H1 (cell line): ENCODE data around the gene FBN1. TPM values are rescaled to one million over a fixed set of nuclear protein-coding genes. Genes with fewer than 3 reads are reported as not detected.

Source experiments
- CTCF ChIA-PET: fragments of 300-600 bp; sonication (Branson Sonifier 250); formaldehyde crosslinking; loops from one replicate; lab custom pipeline; 2021; ENCODE audit not compliant: partially characterized antibody; lab: Charles Lee
- POLR2A ChIA-PET: fragments of 300-600 bp; sonication (Branson Sonifier 250); formaldehyde crosslinking; loops from one replicate; lab custom pipeline; 2021; ENCODE audit warnings: inconsistent platforms; ENCODE audit not compliant: partially characterized antibody; lab: Charles Lee
- DNase-seq, 2 experiments: peaks; one replicate each; pipeline versions ENCODE4 v3.0.0 to v3.0.0-alpha.2; 2010 to 2022; ENCODE audit warnings: low spot score in 2 of 2, low read depth in 1 of 2, mixed read lengths in 1 of 2
- FAIRE-seq: peaks from 2 replicates; lab custom pipeline; 2011; peaks lifted over from hg19 to GRCh38; lab: Jason Lieb, UNC
- H2AFZ ChIP-seq: 2 replicates; pipeline ENCODE4 v1.8.1; 2012; ENCODE audit warnings: low read length, inconsistent platforms
- H2AK5ac ChIP-seq: 2 replicates; pipeline ENCODE4 v1.6.1; 2013; ENCODE audit warnings: low read depth, low read length
- H2BK120ac ChIP-seq: replicated peaks from 2 replicates; pipeline ENCODE3; 2013; ENCODE audit warnings: low read depth, low read length, inconsistent platforms
- H2BK12ac ChIP-seq: 2 replicates; pipeline ENCODE4 v1.6.1; 2013; ENCODE audit warnings: low read depth, low read length
- H2BK15ac ChIP-seq: 2 replicates; pipeline ENCODE4 v1.6.1; 2013; ENCODE audit warnings: low read length
- H2BK20ac ChIP-seq: 2 replicates; pipeline ENCODE4 v1.6.1; 2013; ENCODE audit warnings: low read length
- H2BK5ac ChIP-seq: 2 replicates; pipeline ENCODE4 v1.6.1; 2013; ENCODE audit warnings: low read depth, low read length
- H3K14ac ChIP-seq: 2 replicates; pipeline ENCODE4 v1.6.1; 2013; ENCODE audit warnings: inconsistent platforms; ENCODE audit not compliant: insufficient read length
- H3K18ac ChIP-seq: 2 replicates; pipeline ENCODE4 v1.6.1; 2013; ENCODE audit warnings: low read length; ENCODE audit errors: extremely low read depth
- H3K23ac ChIP-seq: 2 replicates; pipeline ENCODE4 v1.6.1; 2013; ENCODE audit warnings: inconsistent platforms; ENCODE audit not compliant: insufficient read length
- H3K23me2 ChIP-seq: 2 replicates; pipeline ENCODE4 v1.6.1; 2013; ENCODE audit warnings: low read depth, low read length
- H3K27ac ChIP-seq: 2 replicates; pipeline ENCODE4 v1.6.1; 2011; ENCODE audit warnings: low read depth, low read length, inconsistent platforms
- H3K27me3 ChIP-seq, 4 experiments: replicated peaks in 1 of 4; 1 replicate in 1 of 4; 2 replicates in 3 of 4; pipeline versions ENCODE4 v1.6.1 to v1.8.1; 2011 to 2013; ENCODE audit warnings: low read length in 3 of 4, mild to moderate bottlenecking in 3 of 4, inconsistent platforms in 2 of 4, mixed read lengths in 2 of 4, moderate library complexity in 1 of 4; ENCODE audit not compliant: control insufficient read depth in 3 of 4, insufficient read depth in 3 of 4; ENCODE audit errors: extremely low read depth in 1 of 4
- H3K36me3 ChIP-seq, 4 experiments: 2 replicates each; pipeline versions ENCODE4 v1.6.1 to v1.8.1; 2011 to 2013; ENCODE audit warnings: mild to moderate bottlenecking in 4 of 4, low read length in 3 of 4, moderate library complexity in 2 of 4, control low read depth in 1 of 4, inconsistent platforms in 1 of 4; ENCODE audit not compliant: insufficient read depth in 4 of 4, control insufficient read depth in 2 of 4
- H3K4ac ChIP-seq: replicated peaks from 2 replicates; pipeline ENCODE3; 2013; ENCODE audit warnings: low read length, low read depth, mixed read lengths, inconsistent platforms; ENCODE audit not compliant: insufficient read length
- H3K4me1 ChIP-seq, 4 experiments: replicated peaks in 1 of 4; 1 replicate in 1 of 4; 2 replicates in 3 of 4; pipeline versions ENCODE4 v1.6.1 to v1.8.1; 2011 to 2013; ENCODE audit warnings: low read length in 3 of 4, inconsistent platforms in 2 of 4, mixed read lengths in 1 of 4; ENCODE audit not compliant: insufficient read depth in 4 of 4, control insufficient read depth in 3 of 4
- H3K4me2 ChIP-seq, 2 experiments: 2 replicates each; pipeline versions ENCODE4 v1.6.1 to v1.8.1; 2011 to 2013; ENCODE audit warnings: low read depth in 2 of 2, low read length in 2 of 2, control low read depth in 1 of 2, inconsistent platforms in 1 of 2, mild to moderate bottlenecking in 1 of 2; ENCODE audit not compliant: insufficient read depth in 1 of 2
- H3K4me3 ChIP-seq, 4 experiments: fragments of 200-600, 300-600 bp in 1 of 4; sonication (generic), shearing (Covaris generic), sonication (Bioruptor Twin) in 1 of 4; 2 replicates each; pipeline versions ENCODE4 v1.5.1 to v1.8.1; 2011 to 2016; ENCODE audit warnings: low read length in 4 of 4, low read depth in 3 of 4, control low read depth in 2 of 4, inconsistent platforms in 2 of 4, mild to moderate bottlenecking in 2 of 4, mixed read lengths in 1 of 4, moderate library complexity in 1 of 4; ENCODE audit not compliant: insufficient read depth in 2 of 4; ENCODE audit errors: extremely low read depth in 1 of 4
- H3K56ac ChIP-seq: replicated peaks from 2 replicates; pipeline ENCODE3; 2013; ENCODE audit warnings: low read depth, mild to moderate bottlenecking, mixed read lengths, low read length, inconsistent platforms; ENCODE audit not compliant: insufficient read length
- H3K79me1 ChIP-seq: 2 replicates; pipeline ENCODE4 v1.6.1; 2013; ENCODE audit warnings: low read depth, low read length, control low read depth
- H3K79me2 ChIP-seq, 2 experiments: 2 replicates each; pipeline versions ENCODE4 v1.6.1 to v1.8.1; 2012 to 2013; ENCODE audit warnings: low read length in 2 of 2, mild to moderate bottlenecking in 2 of 2, inconsistent platforms in 1 of 2; ENCODE audit not compliant: insufficient read depth in 2 of 2, control insufficient read depth in 1 of 2
- H3K9ac ChIP-seq, 4 experiments: replicated peaks in 1 of 4; 1 replicate in 1 of 4; 2 replicates in 3 of 4; pipeline versions ENCODE4 v1.6.1 to v1.8.1; 2011 to 2013; ENCODE audit warnings: low read depth in 3 of 4, low read length in 3 of 4, control low read depth in 2 of 4, mild to moderate bottlenecking in 2 of 4, moderate library complexity in 2 of 4, inconsistent platforms in 1 of 4; ENCODE audit errors: extremely low read depth in 1 of 4
- H3K9me3 ChIP-seq, 2 experiments: 2 replicates each; pipeline versions ENCODE4 v1.6.1 to v1.8.1; 2012 to 2013; ENCODE audit warnings: mild to moderate bottlenecking in 2 of 2, moderate library complexity in 2 of 2, control low read depth in 1 of 2, inconsistent platforms in 1 of 2, low read depth in 1 of 2, low read length in 1 of 2, mixed read lengths in 1 of 2; ENCODE audit not compliant: insufficient read depth in 2 of 2
- H4K20me1 ChIP-seq, 2 experiments: replicated peaks in 1 of 2; 2 replicates each; pipeline versions ENCODE3 to v1.8.1; 2011 to 2013; ENCODE audit warnings: inconsistent platforms in 2 of 2, low read length in 2 of 2, mild to moderate bottlenecking in 1 of 2; ENCODE audit not compliant: insufficient read depth in 2 of 2, control insufficient read depth in 1 of 2
- H4K5ac ChIP-seq: 2 replicates; pipeline ENCODE4 v1.6.1; 2013; ENCODE audit warnings: low read length, low read depth, mixed read lengths, inconsistent platforms; ENCODE audit not compliant: insufficient read length
- H4K8ac ChIP-seq: 2 replicates; pipeline ENCODE4 v1.8.0; 2013; ENCODE audit warnings: mild to moderate bottlenecking, moderate library complexity, low read length, inconsistent platforms; ENCODE audit not compliant: insufficient read depth; ENCODE audit errors: extremely low read depth
- H4K91ac ChIP-seq: replicated peaks from 2 replicates; pipeline ENCODE3; 2013; ENCODE audit warnings: low read length, mixed read lengths, inconsistent platforms; ENCODE audit not compliant: insufficient read length
- SRF ChIP-seq: IDR thresholded peaks from 2 replicates; pipeline ENCODE4 v1.6.1; 2011; ENCODE audit warnings: mild to moderate bottlenecking, low read depth, low read length, moderate library complexity
- WGBS, 2 experiments: shearing (Covaris generic) in 1 of 2; methylation state at CpG; one replicate each; pipeline versions ENCODE4 v1.1.6 to v1.1.7; 2013 to 2015; ENCODE audit warnings: low lambda C conversion rate in 2 of 2, mixed read lengths in 2 of 2, inconsistent platforms in 1 of 2, low coverage in 1 of 2, missing lambda C conversion rate in 1 of 2; ENCODE audit not compliant: insufficient replicate concordance in 2 of 2, insufficient coverage in 1 of 2, insufficient read length in 1 of 2; ENCODE audit errors: extremely low coverage in 1 of 2, missing lambda C conversion rate in 1 of 2; 5-methylcytosine and 5-hydroxymethylcytosine counted together
- polyA plus RNA-seq, 7 experiments: library from polyadenylated mRNA; depleted of rRNA in 3 of 7; stranded (reverse) in 5 of 7; unstranded in 2 of 7; fragments of >200 nt in 5 of 7; fragments of 200-250 nt in 2 of 7; gene quantifications; 1 replicate in 5 of 7; 2 replicates in 1 of 7; 4 replicates in 1 of 7; pipeline versions ENCODE4 v1.2.1 to v1.2.3, GENCODE V29; 2011 to 2013; ENCODE audit warnings: missing spikeins in 2 of 7, mixed read lengths in 2 of 7
- total RNA-seq: library from RNA; stranded (reverse); fragmentation: NEBNext Ultra II Directional; extraction: Animal tissue kit (Norgen Biotek cat#: 25700); gene quantifications from 2 replicates; pipeline ENCODE4 v1.2.1, GENCODE V29; 2021

The FBN1 gene
- total and polyA plus RNA-seq, 2 of the 8 experiments (the other 6 are each of a cell fraction or from before 2014, with no cell fraction given): 3.0 to 4.0 TPM

DNA sequence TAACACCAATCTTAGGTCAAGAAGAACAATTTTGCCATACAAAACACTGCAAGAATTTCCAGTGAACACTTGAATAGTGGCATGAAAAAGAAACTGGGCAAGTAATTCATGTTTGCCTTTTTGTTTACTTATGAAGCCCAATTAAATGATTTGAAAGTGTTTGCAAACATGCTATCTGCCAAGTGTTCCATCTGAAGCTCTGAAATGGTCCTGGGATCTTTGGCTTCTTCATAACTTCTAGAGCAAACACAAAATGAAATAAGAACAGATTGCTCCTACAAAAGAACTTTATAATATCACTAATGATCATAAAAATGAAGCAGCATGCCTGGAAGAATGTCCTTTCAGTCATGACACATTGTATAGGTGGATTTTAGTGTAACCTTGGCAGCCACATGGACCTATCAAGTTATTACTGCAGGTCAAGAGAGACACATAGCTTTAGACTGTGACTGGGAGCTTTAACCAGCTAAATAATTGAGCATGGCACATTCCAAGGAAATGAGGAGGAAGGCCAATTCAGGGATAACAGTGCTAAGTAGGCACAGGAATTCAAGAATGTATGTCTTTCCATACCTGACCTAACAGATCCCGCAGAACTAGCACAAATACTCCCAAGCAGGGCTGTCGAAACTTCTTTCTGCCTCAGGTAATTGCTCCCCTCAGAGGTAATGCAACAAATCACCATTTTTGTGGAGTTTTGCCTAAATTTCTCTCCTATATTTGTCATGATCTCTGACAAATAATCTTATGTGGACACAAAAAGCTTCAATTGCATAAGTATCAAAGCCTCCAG is 169.7 kb downstream of the FBN1 start:
- H3K4ac ChIP-seq: no peak overlapping the region
- H3K79me2 ChIP-seq: no peaks in the 10 kb centered on the region
- WGBS, 2 experiments: 96% methylated on average over 2 of the region's 2 CpGs; no CpG with 5 or more reads in 1 of the 2 experiments
- no peak overlapping the region for H2BK20ac ChIP-seq
- H3K4me2 ChIP-seq: no peak overlapping the region
- H3K9ac ChIP-seq: no peak overlapping the region
- FAIRE-seq (no peak), DNase-seq (no peak)
- CTCF ChIA-PET: interaction anchor here (1.5 kb wide), 1 partner anchor 32 kb away, joined by 4 read pairs; no protein-coding TSS in a partner anchor
- no peak overlapping the region for H4K91ac ChIP-seq
- no peaks in the 10 kb centered on the region for H3K27me3 ChIP-seq
- no peak overlapping the region for H3K56ac ChIP-seq
- H3K9me3 ChIP-seq: no peaks in the 10 kb centered on the region
- no peak overlapping the region for H2BK120ac ChIP-seq
- H3K23me2 ChIP-seq: no peaks in the 10 kb centered on the region
- H2BK15ac ChIP-seq: no peak overlapping the region
- no peak overlapping the region for H3K14ac ChIP-seq
- H2AFZ ChIP-seq: no peak overlapping the region
- H3K79me1 ChIP-seq: no peaks in the 10 kb centered on the region
- no peak overlapping the region for H2AK5ac ChIP-seq
- POLR2A ChIA-PET: no interaction called here
- H2BK5ac ChIP-seq: no peak overlapping the region
- no peak overlapping the region for H4K5ac ChIP-seq
- H3K4me3 ChIP-seq: no peak overlapping the region
- H2BK12ac ChIP-seq: no peak overlapping the region
- H4K8ac ChIP-seq: no peak overlapping the region
- TF ChIP-seq SRF: no peak
- TF ChIP-seq, all 59 proteins: peak for 0
- H4K20me1 ChIP-seq: no peaks in the 10 kb centered on the region
- no peaks in the 10 kb centered on the region for H3K36me3 ChIP-seq
- H3K27ac ChIP-seq: no peak overlapping the region
- no peak overlapping the region for H3K18ac ChIP-seq
- no peak overlapping the region for H3K23ac ChIP-seq
- H3K4me1 ChIP-seq: peaks cover 0 to 3% (median 1%) of the 10 kb centered on the region in 4 experiments; a peak in 2 of 7 replicates
